PFSK-1 (cell line): Measurements from ENCODE around the gene AUTS2.

Source experiments
- POLR2AphosphoS5 ChIP-seq: IDR thresholded peaks from 2 replicates; pipeline ENCODE4 v1.6.1; 2012; ENCODE audit warnings: low read depth, mild to moderate bottlenecking, control low read depth, low read length, moderate library complexity
- REST ChIP-seq, 2 experiments: IDR thresholded peaks; 2 replicates each; pipeline versions ENCODE4 v1.6.1 to v1.8.0; 2011 to 2012; ENCODE audit warnings: low read depth in 2 of 2, low read length in 2 of 2, control low read depth in 1 of 2, inconsistent platforms in 1 of 2, mild to moderate bottlenecking in 1 of 2, moderate library complexity in 1 of 2; ENCODE audit not compliant: insufficient read depth in 1 of 2
- SIN3A ChIP-seq: IDR thresholded peaks from 2 replicates; pipeline ENCODE4 v1.6.1; 2012; ENCODE audit warnings: mild to moderate bottlenecking, low read length, moderate library complexity, borderline replicate concordance; ENCODE audit not compliant: insufficient read depth

- TF ChIP-seq REST (IDR thresholded peaks at IDR 0.05; ENCODE audit: insufficient read depth in 1 of 2, low read depth in 2 of 2, low read length in 2 of 2): no peak
- TF ChIP-seq POLR2AphosphoS5: no peak
- TF ChIP-seq SIN3A: no peak
Measured at GRCh38 chr7:70426249-70426880, 828.1 kb downstream of the AUTS2 start.
